GM15510 (cell line): ENCODE data around the gene SMPD3.

Source experiments
- POLR2A ChIP-seq: IDR thresholded peaks from 3 replicates; pipeline ENCODE4 v1.6.1; 2011; ENCODE audit warnings: borderline replicate concordance; ENCODE audit not compliant: insufficient read length; ENCODE audit errors: extremely low read depth

SMPD3 gene

GRCh38 chr16:68361485-68361884 is 86.8 kb downstream of the SMPD3 start:
- TF ChIP-seq POLR2A: no peak

DNA sequence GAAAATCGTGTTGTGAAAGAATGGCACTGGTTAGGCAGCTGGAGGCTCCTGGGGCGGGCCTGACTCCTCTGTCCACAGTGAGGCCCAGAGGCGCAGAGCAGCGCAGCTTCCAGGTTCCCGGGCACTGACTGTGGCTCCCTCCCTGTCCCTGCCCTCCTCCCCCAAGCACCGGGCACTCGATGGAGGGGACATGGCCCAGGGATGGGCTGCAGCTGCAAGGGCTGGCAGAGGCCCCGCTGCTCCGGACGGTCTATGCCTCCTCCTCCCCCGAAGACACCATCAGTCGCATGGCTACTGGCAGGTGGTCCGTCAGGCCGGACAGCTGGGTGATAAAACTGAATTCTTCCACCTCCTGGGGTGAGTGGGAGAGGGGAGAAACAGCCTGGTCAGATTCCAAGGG is 87.4 kb downstream of the SMPD3 start:
- no peak for TF ChIP-seq POLR2A

GRCh38 chr16:68360547-68360946 is 87.8 kb downstream of the SMPD3 start:
- TF ChIP-seq POLR2A: no peak

GRCh38 chr16:68359398-68360191 is 88.7 kb downstream of the SMPD3 start:
- no peak for TF ChIP-seq POLR2A

GRCh38 chr16:68358951-68359350 is 89.4 kb downstream of the SMPD3 start:
- no peak for TF ChIP-seq POLR2A

DNA sequence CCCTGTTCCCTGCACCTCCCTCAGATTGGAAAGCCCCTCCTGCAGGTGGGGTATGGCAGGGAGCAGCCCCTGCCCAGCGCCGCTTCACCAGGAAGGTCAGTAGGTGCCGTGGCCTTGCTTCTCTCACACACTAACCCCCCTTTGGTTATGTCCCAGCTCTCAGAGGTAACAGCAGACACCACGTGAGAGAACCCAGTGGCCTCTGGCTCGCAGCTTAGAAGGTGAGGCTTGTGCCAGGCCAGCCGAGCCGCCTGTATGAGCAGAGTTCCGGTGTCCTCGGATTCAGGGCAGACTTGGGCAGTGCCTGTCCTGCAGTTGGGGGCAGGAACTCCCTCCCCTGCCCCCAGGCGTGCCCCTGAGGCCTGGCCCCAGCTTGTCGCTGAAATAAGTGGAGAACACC is 90.4 kb downstream of the SMPD3 start:
- TF ChIP-seq POLR2A: no peak

DNA sequence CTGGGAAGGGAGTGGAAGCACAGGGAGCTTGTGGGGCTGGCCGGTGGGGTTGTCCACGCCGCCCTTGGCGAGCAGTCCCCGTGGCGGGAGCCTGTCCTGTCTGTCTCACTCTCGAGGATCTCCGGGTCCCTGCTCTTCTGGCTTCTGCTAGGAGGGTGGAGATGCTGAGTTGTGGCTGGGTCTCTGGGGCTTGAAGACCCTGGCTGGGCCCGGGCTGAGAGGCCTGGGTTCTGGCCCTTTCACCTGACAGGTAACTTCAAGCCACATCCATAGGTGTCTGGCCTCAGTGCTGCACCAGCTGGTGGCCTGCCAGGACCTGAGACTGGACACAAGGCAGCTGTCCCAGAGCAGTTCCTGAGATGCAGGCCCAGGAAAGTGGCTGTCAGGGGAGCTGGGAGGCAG is 90.8 kb downstream of the SMPD3 start:
- no peak for TF ChIP-seq POLR2A

- no peak for TF ChIP-seq POLR2A
These were observed 91.4 kb downstream of the SMPD3 start for GRCh38 chr16:68356919-68357286.

GRCh38 chr16:68356249-68356918 is 91.9 kb downstream of the SMPD3 start:
- no peak for TF ChIP-seq POLR2A

GRCh38 chr16:68355447-68356248 is 92.7 kb downstream of the SMPD3 start:
- TF ChIP-seq POLR2A: no peak

- TF ChIP-seq POLR2A: no peak
These were observed 93.5 kb downstream of the SMPD3 start for GRCh38 chr16:68354816-68355215.

- no peak for TF ChIP-seq POLR2A
These were observed 94.9 kb downstream of the SMPD3 start for GRCh38 chr16:68353366-68353765.

GRCh38 chr16:68351991-68352431 is 96.3 kb downstream of the SMPD3 start:
- no peak for TF ChIP-seq POLR2A

DNA sequence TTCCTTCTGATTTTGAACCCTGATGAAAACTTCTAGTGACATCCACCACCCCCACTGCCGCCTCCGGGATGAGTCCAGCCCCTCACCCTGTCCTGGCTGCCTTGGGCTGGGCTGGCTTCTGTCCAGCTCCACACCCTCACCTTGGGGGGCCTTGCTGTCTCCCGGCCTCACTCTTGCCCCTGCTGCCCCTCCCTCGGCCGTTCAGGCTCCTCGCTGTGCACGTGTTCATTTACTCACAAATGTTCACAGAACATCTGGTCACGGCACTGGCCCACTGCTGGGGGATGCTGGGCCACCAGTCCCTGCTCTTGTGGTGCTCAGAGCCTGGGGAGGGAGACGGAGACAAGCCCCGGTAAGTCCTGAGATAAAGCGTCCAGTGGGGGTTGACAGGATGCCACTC is 96.8 kb downstream of the SMPD3 start:
- TF ChIP-seq POLR2A: no peak

- TF ChIP-seq POLR2A: no peak
These were observed 97.4 kb downstream of the SMPD3 start for GRCh38 chr16:68350813-68351350.
